GM12878 (cell line): ENCODE measurements around the gene KCNK1. TPM values are rescaled to one million over a fixed set of nuclear protein-coding genes. Genes with fewer than 3 reads are reported as not detected.

Source experiments
- ATAC-seq: fragments of 200-7000 bp; cut with Tn5 transposase; 3 replicates; pipeline ENCODE4 v1.9.1; 2020; ENCODE audit warnings: mild to moderate bottlenecking, moderate library complexity
- BruUV-seq: library from RNA; stranded (reverse); fragments of 400-500 nt; replicated peaks from 2 replicates; lab custom pipeline; 2021; lab: Mats Ljungman, UMichigan
- CTCF ChIA-PET: fragments of 300-600 bp; sonication (Branson Sonifier 250); formaldehyde crosslinking; extraction: SDS; loops from one replicate; lab custom pipeline; 2021; ENCODE audit warnings: inconsistent platforms; lab: Yijun Ruan, JAX
- POLR2A ChIA-PET: fragments of 350-600 bp; formaldehyde crosslinking; extraction: SDS; loops from one replicate; lab custom pipeline; 2021; ENCODE audit warnings: inconsistent platforms; lab: Charles Lee
- RAD21 ChIA-PET: fragments of 300-600 bp; sonication (Branson Sonifier 250); formaldehyde crosslinking; loops from one replicate; lab custom pipeline; 2023; ENCODE audit warnings: antibody characterized with exemption; ENCODE audit not compliant: unreplicated experiment; lab: Charles Lee
- SMC1A ChIA-PET: fragments of 300-600 bp; sonication (Branson Sonifier 250); formaldehyde crosslinking; loops from one replicate; lab custom pipeline; 2023; ENCODE audit not compliant: unreplicated experiment, uncharacterized antibody; lab: Charles Lee
- DNase-seq: peaks from one replicate; pipeline ENCODE4 v3.0.0-alpha.2; 2011; ENCODE audit warnings: low read depth, low spot score
- FAIRE-seq: peaks from 3 replicates; lab custom pipeline; 2011; peaks lifted over from hg19 to GRCh38; lab: Jason Lieb, UNC
- H2AFZ ChIP-seq: 2 replicates; pipeline ENCODE4 v1.6.0; 2011; ENCODE audit warnings: low read depth, low read length, control low read depth; ENCODE audit not compliant: control insufficient read depth
- H3K27ac ChIP-seq: 2 replicates; pipeline ENCODE4 v1.5.1; 2011; ENCODE audit warnings: control low read depth; ENCODE audit not compliant: control insufficient read depth, insufficient read depth
- H3K27me3 ChIP-seq, 2 experiments: replicated peaks in 1 of 2; 2 replicates each; pipeline versions ENCODE4 v1.6.0 to v1.6.1; 2011; ENCODE audit warnings: low read length in 1 of 2; ENCODE audit not compliant: control insufficient read depth in 2 of 2, insufficient read depth in 2 of 2
- H3K36me3 ChIP-seq, 2 experiments: 2 replicates each; pipeline ENCODE4 v1.5.1; 2011; ENCODE audit warnings: low read length in 1 of 2; ENCODE audit not compliant: control insufficient read depth in 2 of 2, insufficient read depth in 2 of 2
- H3K4me1 ChIP-seq: 2 replicates; pipeline ENCODE4 v1.6.1; 2011; ENCODE audit warnings: mild to moderate bottlenecking, low read length, moderate library complexity, mixed read lengths; ENCODE audit not compliant: control insufficient read depth, insufficient read depth
- H3K4me2 ChIP-seq: 2 replicates; pipeline ENCODE4 v1.6.0; 2011; ENCODE audit warnings: control low read depth; ENCODE audit not compliant: control insufficient read depth, insufficient read depth
- H3K4me3 ChIP-seq: fragments of 200-600 bp; sonication (generic); 2 replicates; pipeline ENCODE4 v1.5.1; 2016
- H3K79me2 ChIP-seq: 2 replicates; pipeline ENCODE4 v1.6.0; 2011; ENCODE audit warnings: low read length; ENCODE audit not compliant: control insufficient read depth, insufficient read depth
- H3K9ac ChIP-seq: 2 replicates; pipeline ENCODE4 v1.8.0; 2011; ENCODE audit warnings: low read length, control low read depth, mixed read lengths; ENCODE audit not compliant: control insufficient read depth, insufficient read depth
- H3K9me3 ChIP-seq: replicated peaks from 3 replicates; pipeline ENCODE4 v1.5.1; 2011; ENCODE audit warnings: mild to moderate bottlenecking, low read length; ENCODE audit not compliant: control insufficient read depth, insufficient read depth
- H4K20me1 ChIP-seq: 2 replicates; pipeline ENCODE4 v1.6.0; 2011; ENCODE audit not compliant: control insufficient read depth, insufficient read depth
- CEBPB ChIP-seq, 2 experiments: fragments of 150-350 bp in 1 of 2; IDR thresholded peaks; 2 replicates each; pipeline ENCODE4 v1.6.1; 2012 to 2014; ENCODE audit warnings: low read depth in 2 of 2, low read length in 2 of 2, borderline replicate concordance in 1 of 2, inconsistent platforms in 1 of 2
- CHD4 ChIP-seq: fragments of 200-600 bp; sonication (generic); IDR thresholded peaks from 2 replicates; pipeline ENCODE4 v1.6.1; 2016; ENCODE audit warnings: mild to moderate bottlenecking
- CREM ChIP-seq: IDR thresholded peaks from 2 replicates; pipeline ENCODE4 v1.6.1; 2014; ENCODE audit warnings: antibody characterized with exemption, low read depth
- EED ChIP-seq: sonication (generic); IDR thresholded peaks from 2 replicates; pipeline ENCODE4 v1.6.1; 2016; ENCODE audit warnings: antibody characterized with exemption, low read depth
- ETV6 ChIP-seq, 2 experiments: fragments of 450-650 bp in 1 of 2; IDR thresholded peaks in 1 of 2; conservative IDR thresholded peaks in 1 of 2; 2 replicates each; pipeline ENCODE4 v1.6.1; 2014; ENCODE audit warnings: antibody characterized with exemption in 1 of 2, borderline replicate concordance in 1 of 2, low read depth in 1 of 2, mild to moderate bottlenecking in 1 of 2, moderate library complexity in 1 of 2
- HDGF ChIP-seq: fragments of 450-650 bp; IDR thresholded peaks from 2 replicates; pipeline ENCODE4 v1.6.1; 2016; ENCODE audit warnings: antibody characterized with exemption
- NBN ChIP-seq: fragments of 450-650 bp; IDR thresholded peaks from 2 replicates; pipeline ENCODE4 v1.6.1; 2016
- WGBS: methylation state at CpG from one replicate; pipeline ENCODE4 v1.1.6; 2016; ENCODE audit warnings: low lambda C conversion rate; ENCODE audit not compliant: insufficient replicate concordance, insufficient coverage; ENCODE audit errors: missing lambda C conversion rate; 5-methylcytosine and 5-hydroxymethylcytosine counted together
- in situ Hi-C: fragments of 300-500 bp; cut with MboI; formaldehyde crosslinking; loops from 9 replicates; pipeline ENCODE4 v1.14.3; 2018; ENCODE audit warnings: mixed read lengths
- intact Hi-C: fragments of 100-400 bp; cut with micrococcal nuclease; formaldehyde crosslinking; loops from one replicate; pipeline ENCODE4 v1.14.2; 2022; ENCODE audit not compliant: unreplicated experiment
- polyA plus RNA-seq, 11 experiments: library from polyadenylated mRNA; depleted of rRNA in 4 of 11; unstranded in 6 of 11; stranded (reverse) in 5 of 11; fragments of >200 nt; fragmentation: Nextera tagmentation in 4 of 11; fragmentation: Illumina TruSeq in 1 of 11; extraction: Ambion mirVana in 4 of 11; extraction: Trizol in 1 of 11; gene quantifications; 1 replicate in 1 of 11; 2 replicates in 10 of 11; pipeline versions ENCODE4 v1.2.1 to v1.2.3, GENCODE V29; 2011 to 2016; ENCODE audit warnings: inconsistent platforms in 2 of 11, missing spikeins in 2 of 11, low read depth in 1 of 11
- total RNA-seq, 4 experiments: library from RNA; depleted of rRNA in 3 of 4; stranded (reverse); fragments of >200 nt in 3 of 4; fragmentation: Illumina TruSeq in 1 of 4; extraction: Trizol in 1 of 4; gene quantifications; 2 replicates each; pipeline versions ENCODE4 v1.2.1 to v1.2.3, GENCODE V29; 2013 to 2021
- TF ChIP-seq, protein P1 (sequence below): IDR thresholded peaks from 2 replicates; pipeline ENCODE4 v1.6.1; 2012; ENCODE audit warnings: improper control_type of control experiment, low read depth, low read length; ENCODE audit not compliant: insufficient replicate concordance
- TF ChIP-seq, protein P2 (sequence below): IDR thresholded peaks from 2 replicates; pipeline ENCODE4 v1.6.1; 2012; ENCODE audit warnings: mild to moderate bottlenecking, low read depth, low read length
- TF ChIP-seq, protein P3 (sequence below): IDR thresholded peaks from 2 replicates; pipeline ENCODE4 v1.6.1; 2011; ENCODE audit warnings: borderline replicate concordance, low read depth, mild to moderate bottlenecking, moderate library complexity, mixed read lengths, low read length; ENCODE audit not compliant: insufficient read depth; ENCODE audit errors: extremely low read length

Gene KCNK1
- total and polyA plus RNA-seq, 10 of the 15 experiments (the other 5 are each of a cell fraction or from before 2014, with no cell fraction given) = 9.4 to 27.6 (median 15.1) TPM

DNA sequence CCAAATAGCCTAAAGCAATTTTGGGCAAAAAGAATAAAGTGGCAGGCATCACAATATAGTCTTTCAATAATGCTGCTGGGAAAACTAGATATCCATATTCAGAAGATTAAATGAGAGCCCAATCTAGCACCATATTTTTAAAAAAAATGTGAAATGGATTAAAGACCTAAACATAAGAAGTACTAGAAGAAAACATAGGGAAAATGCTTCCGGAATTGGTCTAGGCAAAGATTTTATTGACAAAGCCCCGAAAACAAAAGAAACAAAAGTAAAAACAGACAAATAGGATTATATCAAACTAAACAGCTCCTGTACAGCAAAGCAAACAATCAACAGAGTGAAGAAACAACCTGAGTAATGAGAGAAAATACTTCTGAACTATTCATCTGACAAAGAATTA lies 48.6 kb upstream of the KCNK1 start:
- no peaks in the 10 kb centered on the region; the same call in 1 of the 3 replicates for H3K9me3 ChIP-seq
- BruUV-seq = no TSS peak
- no peak for ATAC-seq
- H4K20me1 ChIP-seq = no peaks in the 10 kb centered on the region
- in situ Hi-C loops = no loop called here
- RAD21 ChIA-PET = no interaction called here
- H3K27ac ChIP-seq = no peak overlapping the region
- no peaks in the 10 kb centered on the region for H3K4me1 ChIP-seq
- CTCF ChIA-PET = no interaction called here
- FAIRE-seq = no peak
- 57% methylated on average over 2 of the region's 2 CpGs for WGBS
- no peaks in the 10 kb centered on the region for H3K27me3 ChIP-seq
- intact Hi-C loops = no loop called here
- POLR2A ChIA-PET = no interaction called here
- H3K4me3 ChIP-seq = no peak overlapping the region
- no peak overlapping the region for H3K9ac ChIP-seq
- no peak overlapping the region for H3K4me2 ChIP-seq
- H2AFZ ChIP-seq = no peak overlapping the region
- no peaks in the 10 kb centered on the region for H3K79me2 ChIP-seq
- SMC1A ChIA-PET = interaction anchor here (1.1 kb wide), 1 partner anchor 11 kb away, joined by 4 read pairs; no protein-coding TSS in a partner anchor
- no peak for DNase-seq
- no peaks in the 10 kb centered on the region for H3K36me3 ChIP-seq
- TF ChIP-seq HDGF (no peak), CEBPB (IDR thresholded peaks at IDR 0.05; ENCODE audit: borderline replicate concordance in 1 of 2, low read depth in 2 of 2, low read length in 2 of 2) (no peak), NBN (no peak), CHD4 (no peak), EED (no peak), CREM (no peak), ETV6 (conservative IDR thresholded peaks at IDR 0.05 in 1 of 2, IDR thresholded peaks at IDR 0.05 in 1 of 2; ENCODE audit: borderline replicate concordance in 1 of 2, low read depth in 1 of 2) (no peak)
- TF ChIP-seq, protein P1, sequence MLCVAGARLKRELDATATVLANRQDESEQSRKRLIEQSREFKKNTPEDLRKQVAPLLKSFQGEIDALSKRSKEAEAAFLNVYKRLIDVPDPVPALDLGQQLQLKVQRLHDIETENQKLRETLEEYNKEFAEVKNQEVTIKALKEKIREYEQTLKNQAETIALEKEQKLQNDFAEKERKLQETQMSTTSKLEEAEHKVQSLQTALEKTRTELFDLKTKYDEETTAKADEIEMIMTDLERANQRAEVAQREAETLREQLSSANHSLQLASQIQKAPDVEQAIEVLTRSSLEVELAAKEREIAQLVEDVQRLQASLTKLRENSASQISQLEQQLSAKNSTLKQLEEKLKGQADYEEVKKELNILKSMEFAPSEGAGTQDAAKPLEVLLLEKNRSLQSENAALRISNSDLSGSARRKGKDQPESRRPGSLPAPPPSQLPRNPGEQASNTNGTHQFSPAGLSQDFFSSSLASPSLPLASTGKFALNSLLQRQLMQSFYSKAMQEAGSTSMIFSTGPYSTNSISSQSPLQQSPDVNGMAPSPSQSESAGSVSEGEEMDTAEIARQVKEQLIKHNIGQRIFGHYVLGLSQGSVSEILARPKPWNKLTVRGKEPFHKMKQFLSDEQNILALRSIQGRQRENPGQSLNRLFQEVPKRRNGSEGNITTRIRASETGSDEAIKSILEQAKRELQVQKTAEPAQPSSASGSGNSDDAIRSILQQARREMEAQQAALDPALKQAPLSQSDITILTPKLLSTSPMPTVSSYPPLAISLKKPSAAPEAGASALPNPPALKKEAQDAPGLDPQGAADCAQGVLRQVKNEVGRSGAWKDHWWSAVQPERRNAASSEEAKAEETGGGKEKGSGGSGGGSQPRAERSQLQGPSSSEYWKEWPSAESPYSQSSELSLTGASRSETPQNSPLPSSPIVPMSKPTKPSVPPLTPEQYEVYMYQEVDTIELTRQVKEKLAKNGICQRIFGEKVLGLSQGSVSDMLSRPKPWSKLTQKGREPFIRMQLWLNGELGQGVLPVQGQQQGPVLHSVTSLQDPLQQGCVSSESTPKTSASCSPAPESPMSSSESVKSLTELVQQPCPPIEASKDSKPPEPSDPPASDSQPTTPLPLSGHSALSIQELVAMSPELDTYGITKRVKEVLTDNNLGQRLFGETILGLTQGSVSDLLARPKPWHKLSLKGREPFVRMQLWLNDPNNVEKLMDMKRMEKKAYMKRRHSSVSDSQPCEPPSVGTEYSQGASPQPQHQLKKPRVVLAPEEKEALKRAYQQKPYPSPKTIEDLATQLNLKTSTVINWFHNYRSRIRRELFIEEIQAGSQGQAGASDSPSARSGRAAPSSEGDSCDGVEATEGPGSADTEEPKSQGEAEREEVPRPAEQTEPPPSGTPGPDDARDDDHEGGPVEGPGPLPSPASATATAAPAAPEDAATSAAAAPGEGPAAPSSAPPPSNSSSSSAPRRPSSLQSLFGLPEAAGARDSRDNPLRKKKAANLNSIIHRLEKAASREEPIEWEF = no peak
- TF ChIP-seq, protein P2, sequence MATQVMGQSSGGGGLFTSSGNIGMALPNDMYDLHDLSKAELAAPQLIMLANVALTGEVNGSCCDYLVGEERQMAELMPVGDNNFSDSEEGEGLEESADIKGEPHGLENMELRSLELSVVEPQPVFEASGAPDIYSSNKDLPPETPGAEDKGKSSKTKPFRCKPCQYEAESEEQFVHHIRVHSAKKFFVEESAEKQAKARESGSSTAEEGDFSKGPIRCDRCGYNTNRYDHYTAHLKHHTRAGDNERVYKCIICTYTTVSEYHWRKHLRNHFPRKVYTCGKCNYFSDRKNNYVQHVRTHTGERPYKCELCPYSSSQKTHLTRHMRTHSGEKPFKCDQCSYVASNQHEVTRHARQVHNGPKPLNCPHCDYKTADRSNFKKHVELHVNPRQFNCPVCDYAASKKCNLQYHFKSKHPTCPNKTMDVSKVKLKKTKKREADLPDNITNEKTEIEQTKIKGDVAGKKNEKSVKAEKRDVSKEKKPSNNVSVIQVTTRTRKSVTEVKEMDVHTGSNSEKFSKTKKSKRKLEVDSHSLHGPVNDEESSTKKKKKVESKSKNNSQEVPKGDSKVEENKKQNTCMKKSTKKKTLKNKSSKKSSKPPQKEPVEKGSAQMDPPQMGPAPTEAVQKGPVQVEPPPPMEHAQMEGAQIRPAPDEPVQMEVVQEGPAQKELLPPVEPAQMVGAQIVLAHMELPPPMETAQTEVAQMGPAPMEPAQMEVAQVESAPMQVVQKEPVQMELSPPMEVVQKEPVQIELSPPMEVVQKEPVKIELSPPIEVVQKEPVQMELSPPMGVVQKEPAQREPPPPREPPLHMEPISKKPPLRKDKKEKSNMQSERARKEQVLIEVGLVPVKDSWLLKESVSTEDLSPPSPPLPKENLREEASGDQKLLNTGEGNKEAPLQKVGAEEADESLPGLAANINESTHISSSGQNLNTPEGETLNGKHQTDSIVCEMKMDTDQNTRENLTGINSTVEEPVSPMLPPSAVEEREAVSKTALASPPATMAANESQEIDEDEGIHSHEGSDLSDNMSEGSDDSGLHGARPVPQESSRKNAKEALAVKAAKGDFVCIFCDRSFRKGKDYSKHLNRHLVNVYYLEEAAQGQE = no peak
- TF ChIP-seq, protein P3, sequence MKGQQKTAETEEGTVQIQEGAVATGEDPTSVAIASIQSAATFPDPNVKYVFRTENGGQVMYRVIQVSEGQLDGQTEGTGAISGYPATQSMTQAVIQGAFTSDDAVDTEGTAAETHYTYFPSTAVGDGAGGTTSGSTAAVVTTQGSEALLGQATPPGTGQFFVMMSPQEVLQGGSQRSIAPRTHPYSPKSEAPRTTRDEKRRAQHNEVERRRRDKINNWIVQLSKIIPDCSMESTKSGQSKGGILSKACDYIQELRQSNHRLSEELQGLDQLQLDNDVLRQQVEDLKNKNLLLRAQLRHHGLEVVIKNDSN = no peak
